Spleen (tissue), 11 donors: ENCODE results near the gene CDC42SE1. TPM values are rescaled to one million over a fixed set of nuclear protein-coding genes. Genes with fewer than 3 reads are reported as not detected.

Source experiments
- DNase-seq: peaks from one replicate; pipeline ENCODE4 v3.0.0-alpha.2; 2020
- H3K27ac ChIP-seq, 8 donors: fragments of 200-600 bp; sonication (generic) in 7 of 8; 1 replicate in 4 of 8; 2 replicates in 4 of 8; pipeline versions ENCODE4 v1.5.0 to v1.8.0; 2016 to 2021; ENCODE audit warnings: inconsistent platforms in 4 of 8, mild to moderate bottlenecking in 4 of 8, moderate library complexity in 1 of 8
- H3K27me3 ChIP-seq, 7 donors: fragments of 200-600 bp; sonication (generic) in 6 of 7; replicated peaks in 1 of 7; 1 replicate in 4 of 7; 2 replicates in 3 of 7; pipeline versions ENCODE4 v1.5.0 to v1.8.0; 2016 to 2021; ENCODE audit warnings: inconsistent platforms in 3 of 7, mild to moderate bottlenecking in 1 of 7
- H3K36me3 ChIP-seq, 6 donors: fragments of 200-600 bp; sonication (generic) in 5 of 6; 1 replicate in 4 of 6; 2 replicates in 2 of 6; pipeline versions ENCODE4 v1.5.0 to v1.8.0; 2016 to 2021; ENCODE audit warnings: inconsistent platforms in 2 of 6
- H3K4me1 ChIP-seq, 6 donors: fragments of 200-600 bp; sonication (generic) in 5 of 6; 1 replicate in 3 of 6; 2 replicates in 3 of 6; pipeline versions ENCODE4 v1.5.0 to v1.8.0; 2016 to 2021; ENCODE audit warnings: inconsistent platforms in 3 of 6
- H3K4me3 ChIP-seq, 8 donors: fragments of 200-600 bp; sonication (generic) in 7 of 8; 1 replicate in 4 of 8; 2 replicates in 4 of 8; pipeline versions ENCODE4 v1.5.0 to v1.8.0; 2016 to 2021; ENCODE audit warnings: inconsistent platforms in 4 of 8, mild to moderate bottlenecking in 4 of 8, moderate library complexity in 2 of 8
- H3K9me3 ChIP-seq, 8 donors: fragments of 200-600 bp; sonication (generic) in 7 of 8; 1 replicate in 4 of 8; 2 replicates in 4 of 8; pipeline versions ENCODE4 v1.5.0 to v1.8.0; 2016 to 2021; ENCODE audit warnings: inconsistent platforms in 4 of 8
- CTCF ChIP-seq, 11 experiments: fragments of 200-600 bp in 7 of 11; fragments of 450-650 bp in 4 of 11; sonication (generic) in 4 of 11; IDR thresholded peaks in 8 of 11; conservative IDR thresholded peaks in 3 of 11; 1 replicate in 7 of 11; 2 replicates in 4 of 11; pipeline versions ENCODE4 v1.4.0 to v1.8.0; 2016 to 2021; ENCODE audit warnings: antibody characterized with exemption in 11 of 11, inconsistent platforms in 4 of 11, mild to moderate bottlenecking in 1 of 11
- POLR2A ChIP-seq, 3 donors: fragments of 450-650 bp; IDR thresholded peaks; one replicate each; pipeline ENCODE4 v1.5.1; 2017; ENCODE audit warnings: antibody characterized with exemption in 3 of 3, mild to moderate bottlenecking in 1 of 3
- POLR2AphosphoS5 ChIP-seq, 3 donors: sonication (generic); formaldehyde crosslinking; IDR thresholded peaks; one replicate each; pipeline ENCODE4 v1.5.1; 2017; ENCODE audit warnings: antibody characterized with exemption in 3 of 3
- WGBS, 5 donors: extraction: QIAGEN DNeasy Blood & Tissue Kit in 3 of 5; methylation state at CpG; one replicate each; pipeline versions ENCODE4 v1.1.5 to v1.1.7; 2013 to 2018; 5-methylcytosine and 5-hydroxymethylcytosine counted together
- intact Hi-C: fragments of 100-400 bp; cut with DNase I; formaldehyde crosslinking; loops from one replicate; pipeline ENCODE4 v1.15.0; 2023; ENCODE audit warnings: low total_unique reads
- polyA plus RNA-seq, 3 donors: library from polyadenylated mRNA; stranded (reverse); fragments of 200-250 nt; gene quantifications; one replicate each; pipeline ENCODE4 v1.2.1, GENCODE V29; 2013
- total RNA-seq, 7 donors: library from RNA; depleted of rRNA in 3 of 7; stranded (reverse); fragments of >200 nt in 3 of 7; fragmentation: NEBNext Ultra II Directional in 4 of 7; extraction: Animal tissue kit (Norgen Biotek cat#: 25700) in 4 of 7; gene quantifications; one replicate each; pipeline versions ENCODE4 v1.1.0 to v1.2.1, GENCODE V29; 2016 to 2021
- donor health status: healthy with polysubstance abuse.
- donor health status: DM: no; HTN: no; CAD: no; lungs with moderate emphysema.
- donor health status: DM: no; HTN: no; CAD: no.
- donor health status: Bipolar disorder and iron deficiency.
- donor health status: healthy.
- donor health status: DM: no; HTN: no; CAD: no.
- donor health status: DM: yes; HTN: yes; CAD: no.

CDC42SE1 gene
- total and polyA plus RNA-seq, 10 donors: 57.0 to 245 (median 188) TPM

DNA sequence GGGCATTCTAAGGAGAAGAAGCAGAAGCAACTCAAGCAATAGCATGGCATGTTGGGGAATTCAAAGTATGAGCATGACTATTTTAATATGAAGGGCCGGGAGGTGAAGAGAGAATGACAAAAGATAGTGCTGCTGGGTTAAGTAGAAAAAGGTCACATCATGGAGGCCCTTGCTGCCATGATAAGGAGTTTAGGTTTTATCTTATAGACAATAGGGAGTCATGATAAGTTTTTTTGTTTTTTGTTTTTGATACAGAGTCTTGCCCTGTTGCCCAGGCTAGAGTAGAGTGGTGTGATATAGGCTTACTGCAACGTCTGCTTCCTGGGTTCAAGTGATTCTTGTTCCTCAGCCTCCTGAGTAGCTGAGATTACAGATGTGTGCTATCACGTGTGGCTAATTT is 19.9 kb downstream of the CDC42SE1 start:
- no peak for DNase-seq
- Histone ChIP-seq H3K27me3 (no peaks in the 10 kb centered on the region), H3K36me3 (peaks cover 0 to 21% (median 5%) of the 10 kb centered on the region in 6 donors), H3K27ac (no peak overlapping the region), H3K4me3 (no peak overlapping the region), H3K4me1 (no peaks in the 10 kb centered on the region), H3K9me3 (no peaks in the 10 kb centered on the region)
- TF ChIP-seq CTCF (IDR thresholded peaks at IDR 0.05 in 8 of 11, conservative IDR thresholded peaks at IDR 0.05 in 3 of 11) (no peak), POLR2A (IDR thresholded peaks at IDR 0.05) (no peak), POLR2AphosphoS5 (IDR thresholded peaks at IDR 0.05) (no peak)
- 87 to 96% (median 88%) methylated on average over 3 of the region's 3 CpGs for WGBS, 5 donors
- intact Hi-C loops: no loop called here

GRCh38 chr1:151037032-151037431 is 22.4 kb downstream of the CDC42SE1 start:
- no peaks in the 10 kb centered on the region for H3K9me3 ChIP-seq
- no peaks in the 10 kb centered on the region for H3K27me3 ChIP-seq
- WGBS, 5 donors: 85 to 93% (median 90%) methylated on average over 6 of the region's 6 CpGs
- no peak for DNase-seq
- no peak for TF ChIP-seq POLR2AphosphoS5 (IDR thresholded peaks at IDR 0.05)
- no peak for TF ChIP-seq CTCF (IDR thresholded peaks at IDR 0.05 in 8 of 11, conservative IDR thresholded peaks at IDR 0.05 in 3 of 11)
- no peak for TF ChIP-seq POLR2A (IDR thresholded peaks at IDR 0.05)
- no peak overlapping the region for H3K27ac ChIP-seq
- peaks cover 0 to 36% (median 22%) of the 10 kb centered on the region in 6 donors for H3K36me3 ChIP-seq
- H3K4me1 ChIP-seq: no peaks in the 10 kb centered on the region
- intact Hi-C loops: no loop called here
- H3K4me3 ChIP-seq: no peak overlapping the region

GRCh38 chr1:151036356-151036755 is 23.1 kb downstream of the CDC42SE1 start, which contains the start of gene BNIPL:
Gene BNIPL (plus strand): TSS chr1:151036586. CDS start chr1:151036726, 140 bp downstream.
- DNase-seq: no peak
- no peak for TF ChIP-seq CTCF (IDR thresholded peaks at IDR 0.05 in 8 of 11, conservative IDR thresholded peaks at IDR 0.05 in 3 of 11)
- TF ChIP-seq POLR2AphosphoS5 (IDR thresholded peaks at IDR 0.05): no peak
- TF ChIP-seq POLR2A (IDR thresholded peaks at IDR 0.05): no peak
- Histone ChIP-seq H3K4me1 (no peaks in the 10 kb centered on the region), H3K9me3 (no peaks in the 10 kb centered on the region), H3K4me3 (no peak within 1 kb of the TSS), H3K27ac (no peak within 1 kb of the TSS), H3K27me3 (no peaks in the 10 kb centered on the region), H3K36me3 (peaks cover 0 to 43% (median 26%) of the 10 kb centered on the region in 6 donors)
- intact Hi-C loops: no loop called here
- WGBS, 5 donors: 43 to 70% (median 47%) methylated on average over 2 of the region's 2 CpGs

DNA sequence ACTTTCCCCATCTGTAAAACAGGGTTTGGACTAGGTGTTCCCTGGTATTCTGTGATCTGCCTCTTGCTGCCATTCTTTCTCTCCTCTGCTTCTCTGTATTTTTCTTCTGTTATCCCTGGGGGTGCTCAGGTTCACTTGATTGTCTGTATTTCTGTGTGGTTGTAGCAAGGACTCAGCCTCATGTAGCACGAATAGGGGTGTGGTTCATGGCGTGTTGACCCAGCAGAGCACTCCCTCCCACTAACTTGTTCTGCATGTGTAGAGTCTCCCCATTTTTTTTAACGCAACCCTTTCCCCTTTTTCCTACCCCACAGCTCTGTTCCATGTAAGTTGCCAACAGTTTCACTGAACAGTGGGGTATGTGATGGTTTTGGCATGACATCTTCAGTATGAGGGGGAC is 24.3 kb downstream of the CDC42SE1 start:
- WGBS, 5 donors: 93 to 98% (median 97%) methylated on average over 3 of the region's 3 CpGs
- TF ChIP-seq CTCF (IDR thresholded peaks at IDR 0.05 in 8 of 11, conservative IDR thresholded peaks at IDR 0.05 in 3 of 11) (no peak), POLR2AphosphoS5 (IDR thresholded peaks at IDR 0.05) (no peak), POLR2A (IDR thresholded peaks at IDR 0.05) (no peak)
- no peaks in the 10 kb centered on the region for H3K27me3 ChIP-seq
- H3K4me1 ChIP-seq: no peaks in the 10 kb centered on the region
- no peak for DNase-seq
- peaks cover 0 to 55% (median 38%) of the 10 kb centered on the region in 6 donors for H3K36me3 ChIP-seq
- H3K27ac ChIP-seq: no peak overlapping the region
- no peak overlapping the region for H3K4me3 ChIP-seq
- intact Hi-C loops: no loop called here
- no peaks in the 10 kb centered on the region for H3K9me3 ChIP-seq
